CD4-positive, alpha-beta T cell (primary cell): ENCODE measurements around the gene C18orf32. TPM values are rescaled to one million over a fixed set of nuclear protein-coding genes. Genes with fewer than 3 reads are reported as not detected.
A peak's percentile ranks its signal among the peaks of the same experiment; 100 is the strongest.

ENCODE experiments used
- ATAC-seq: fragments of 200-7000 bp; cut with Tn5 transposase; one replicate; pipeline ENCODE4 v1.10.0; 2022; ENCODE audit warnings: mild to moderate bottlenecking; ENCODE audit not compliant: poor library complexity
- CTCF ChIA-PET: fragments of 350-600 bp; sonication (Branson Sonifier 250); formaldehyde crosslinking; loops from one replicate; lab custom pipeline; 2021; ENCODE audit warnings: antibody characterized with exemption, inconsistent platforms; lab: Charles Lee
- POLR2A ChIA-PET: fragments of 350-600 bp; sonication (Branson Sonifier 250); formaldehyde crosslinking; loops from one replicate; lab custom pipeline; 2021; ENCODE audit warnings: antibody characterized with exemption, inconsistent platforms; lab: Charles Lee
- DNase-seq, 14 experiments: peaks; one replicate each; pipeline ENCODE4 v3.0.0-alpha.2; 2013 to 2020; ENCODE audit warnings: mixed read lengths in 2 of 14
- H3K27ac ChIP-seq, 2 donors: one replicate each; pipeline versions ENCODE4 v1.5.1 to v1.7.0; 2013; ENCODE audit warnings: low read length in 2 of 2, low read depth in 1 of 2, mild to moderate bottlenecking in 1 of 2
- H3K27me3 ChIP-seq, 2 experiments: 1 replicate in 1 of 2; 2 replicates in 1 of 2; pipeline versions ENCODE4 v1.6.1 to v1.7.0; 2013; ENCODE audit warnings: low read length in 2 of 2, control low read depth in 1 of 2, mild to moderate bottlenecking in 1 of 2, moderate library complexity in 1 of 2; ENCODE audit not compliant: insufficient read depth in 2 of 2, control insufficient read depth in 1 of 2
- H3K36me3 ChIP-seq: one replicate; pipeline ENCODE4 v1.6.1; 2013; ENCODE audit warnings: low read length, control low read depth; ENCODE audit not compliant: insufficient read depth
- H3K4me1 ChIP-seq: one replicate; pipeline ENCODE4 v1.6.1; 2013; ENCODE audit warnings: low read length, control low read depth; ENCODE audit not compliant: insufficient read depth
- H3K4me3 ChIP-seq: one replicate; pipeline ENCODE4 v1.5.1; 2013; ENCODE audit warnings: mild to moderate bottlenecking, low read length, moderate library complexity
- H3K9me3 ChIP-seq, 2 experiments: 1 replicate in 1 of 2; 2 replicates in 1 of 2; pipeline versions ENCODE4 v1.6.1 to v1.7.0; 2013; ENCODE audit warnings: low read length in 2 of 2, mild to moderate bottlenecking in 2 of 2, control low read depth in 1 of 2, moderate library complexity in 1 of 2; ENCODE audit not compliant: control insufficient read depth in 1 of 2, insufficient read depth in 1 of 2
- H3K27ac Mint-ChIP-seq: one replicate; pipeline ENCODE4 v1.8.0; 2020; ENCODE audit warnings: mixed read lengths
- H3K27me3 Mint-ChIP-seq: one replicate; pipeline ENCODE4 v1.8.0; 2021; ENCODE audit warnings: mixed read lengths
- H3K36me3 Mint-ChIP-seq: one replicate; pipeline ENCODE4 v1.8.0; 2021; ENCODE audit warnings: low read depth, mixed read lengths
- H3K4me1 Mint-ChIP-seq: one replicate; pipeline ENCODE4 v1.8.0; 2021; ENCODE audit warnings: low read depth, mixed read lengths
- H3K4me3 Mint-ChIP-seq: one replicate; pipeline ENCODE4 v1.8.0; 2020; ENCODE audit warnings: mild to moderate bottlenecking, mixed read lengths
- H3K9me3 Mint-ChIP-seq: one replicate; pipeline ENCODE4 v1.8.0; 2020; ENCODE audit warnings: mixed read lengths
- intact Hi-C, 2 experiments: fragments of 100-400 bp; cut with DNase I in 1 of 2; cut with micrococcal nuclease in 1 of 2; formaldehyde crosslinking; loops; one replicate each; pipeline versions ENCODE4 v1.15.1 to v1.9.0; 2023 to 2025; cut with DNase I, micrococcal nuclease
- total RNA-seq, 174 experiments: library from RNA in 2 of 174; stranded (reverse) in 2 of 174; gene quantifications; one replicate each; pipeline ENCODE4 v1.2.3 and lab custom pipeline; 2021 to 2026
- TF ChIP-seq, protein P1 (sequence below): fragments of 200-600 bp; IDR thresholded peaks from one replicate; pipeline ENCODE4 v1.8.0; 2022; ENCODE audit warnings: antibody characterized with exemption, mild to moderate bottlenecking

C18orf32 gene
- total RNA-seq, 2 experiments from 2014 or later: 38.2 to 40.1 TPM

DNA sequence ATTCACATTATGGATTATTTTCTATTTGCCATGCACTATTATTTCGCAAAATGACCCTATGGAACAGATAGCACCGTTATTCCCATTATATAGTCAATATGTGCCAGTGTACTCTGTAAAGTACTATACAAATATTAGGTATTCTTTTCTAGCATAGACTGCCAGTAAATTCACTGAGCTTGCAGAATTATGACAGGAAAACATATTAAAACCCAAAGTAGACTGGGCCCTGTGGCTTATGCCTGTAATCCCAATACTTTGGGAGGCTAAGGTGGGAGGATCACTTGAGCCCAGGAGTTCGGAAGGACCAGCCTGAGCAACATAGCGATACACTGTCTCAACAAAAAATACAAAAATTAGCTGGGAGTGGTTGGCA lies 25.4 kb downstream of the C18orf32 start:
- H3K4me1 Mint-ChIP-seq: peaks cover 45% of the 10 kb centered on the region
- Histone ChIP-seq H3K27me3 (no peaks in the 10 kb centered on the region), H3K4me1 (peaks cover 23% of the 10 kb centered on the region), H3K4me3 (no peak overlapping the region), H3K9me3 (no peaks in the 10 kb centered on the region), H3K27ac (no peak overlapping the region), H3K36me3 (no peaks in the 10 kb centered on the region)
- CTCF ChIA-PET: interaction anchor here (2.6 kb wide), 1 partner anchor 10 kb away, joined by 9 read pairs; no protein-coding TSS in a partner anchor
- H3K9me3 Mint-ChIP-seq: no peaks in the 10 kb centered on the region
- intact Hi-C loops: loop anchor here in 1 of 2 experiments (2.0 kb wide), 1 partner anchor 25 kb away; the partner anchor contains the start of gene C18orf32
- no peaks in the 10 kb centered on the region for H3K36me3 Mint-ChIP-seq
- peak overlapping the region; percentile 95 for H3K4me3 Mint-ChIP-seq
- peak overlapping the region; percentile 51 for H3K27ac Mint-ChIP-seq
- peaks cover 3% of the 10 kb centered on the region for H3K27me3 Mint-ChIP-seq
- DNase-seq (no peak), ATAC-seq (no peak)
- TF ChIP-seq, protein P1, sequence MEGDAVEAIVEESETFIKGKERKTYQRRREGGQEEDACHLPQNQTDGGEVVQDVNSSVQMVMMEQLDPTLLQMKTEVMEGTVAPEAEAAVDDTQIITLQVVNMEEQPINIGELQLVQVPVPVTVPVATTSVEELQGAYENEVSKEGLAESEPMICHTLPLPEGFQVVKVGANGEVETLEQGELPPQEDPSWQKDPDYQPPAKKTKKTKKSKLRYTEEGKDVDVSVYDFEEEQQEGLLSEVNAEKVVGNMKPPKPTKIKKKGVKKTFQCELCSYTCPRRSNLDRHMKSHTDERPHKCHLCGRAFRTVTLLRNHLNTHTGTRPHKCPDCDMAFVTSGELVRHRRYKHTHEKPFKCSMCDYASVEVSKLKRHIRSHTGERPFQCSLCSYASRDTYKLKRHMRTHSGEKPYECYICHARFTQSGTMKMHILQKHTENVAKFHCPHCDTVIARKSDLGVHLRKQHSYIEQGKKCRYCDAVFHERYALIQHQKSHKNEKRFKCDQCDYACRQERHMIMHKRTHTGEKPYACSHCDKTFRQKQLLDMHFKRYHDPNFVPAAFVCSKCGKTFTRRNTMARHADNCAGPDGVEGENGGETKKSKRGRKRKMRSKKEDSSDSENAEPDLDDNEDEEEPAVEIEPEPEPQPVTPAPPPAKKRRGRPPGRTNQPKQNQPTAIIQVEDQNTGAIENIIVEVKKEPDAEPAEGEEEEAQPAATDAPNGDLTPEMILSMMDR: no peak
- POLR2A ChIA-PET: interaction anchor here (1.2 to 3.8 kb wide), 4 partner anchors 21 to 352 kb away, joined by 3 to 44 read pairs (median 5); partner anchors contain the start of genes ACAA2 and C18orf32

DNA sequence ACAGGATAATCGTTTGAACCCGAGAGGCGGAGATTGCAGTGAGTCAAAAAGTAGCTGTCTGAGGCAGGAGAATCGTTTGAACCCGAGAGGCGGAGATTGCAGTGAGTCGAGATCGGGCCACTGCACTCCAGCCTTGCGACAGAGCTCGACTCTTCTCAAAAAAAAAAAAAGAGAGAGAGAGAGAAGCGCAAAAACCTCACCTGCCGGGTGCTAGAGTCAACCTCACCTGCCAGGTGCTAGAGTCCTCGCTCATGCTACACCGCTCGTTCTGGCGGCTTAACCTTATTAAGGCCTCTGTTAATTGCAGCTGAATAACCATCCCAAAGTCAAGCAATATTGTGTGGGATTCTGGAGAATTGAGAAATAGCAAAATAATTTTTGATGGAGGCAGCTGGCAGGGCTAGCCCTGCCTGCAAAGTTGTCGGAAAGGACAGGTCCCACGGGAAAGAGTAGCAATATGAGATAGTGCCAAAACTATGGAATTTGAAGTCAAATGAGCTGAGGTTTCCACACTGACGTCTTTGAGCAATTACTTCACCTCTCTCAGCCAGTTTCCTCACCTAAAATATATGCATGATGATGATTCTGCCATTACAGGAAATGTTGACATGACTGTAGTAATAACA lies 25.9 kb downstream of the C18orf32 start:
- peak in 2 of 14 experiments; percentile 2 to 6 for DNase-seq
- ChIA-PET CTCF (interaction anchor here (1.0 to 2.6 kb wide), 3 partner anchors 10 to 29 kb away, joined by 3 to 9 read pairs (median 4); no protein-coding TSS in a partner anchor), POLR2A (interaction anchor here (0.5 to 3.8 kb wide), 6 partner anchors 10 to 353 kb away, joined by 3 to 44 read pairs (median 3); partner anchors contain the start of genes ACAA2 and C18orf32)
- H3K4me3 Mint-ChIP-seq: peak overlapping the region; percentile 95
- no peaks in the 10 kb centered on the region for H3K36me3 Mint-ChIP-seq
- peaks cover 3% of the 10 kb centered on the region for H3K27me3 Mint-ChIP-seq
- TF ChIP-seq, protein P1: no peak
- peak overlapping the region in 1 of 2 donors; percentile 34 for H3K27ac ChIP-seq
- peaks cover 23% of the 10 kb centered on the region for H3K4me1 ChIP-seq
- H3K9me3 ChIP-seq: no peaks in the 10 kb centered on the region
- H3K4me3 ChIP-seq: peak overlapping the region; percentile 76
- H3K27me3 ChIP-seq: no peaks in the 10 kb centered on the region
- peak overlapping the region; percentile 87 for H3K27ac Mint-ChIP-seq
- intact Hi-C loops: loop anchor here (1.0 to 2.0 kb wide), 3 partner anchors 26 to 31 kb away; partner anchors contain the start of genes C18orf32 (in 2 of the 2) and RPL17 (in 1 of the 2)
- no peaks in the 10 kb centered on the region for H3K9me3 Mint-ChIP-seq
- peaks cover 50% of the 10 kb centered on the region for H3K4me1 Mint-ChIP-seq
- no peaks in the 10 kb centered on the region for H3K36me3 ChIP-seq
- peak; percentile 24 for ATAC-seq

DNA sequence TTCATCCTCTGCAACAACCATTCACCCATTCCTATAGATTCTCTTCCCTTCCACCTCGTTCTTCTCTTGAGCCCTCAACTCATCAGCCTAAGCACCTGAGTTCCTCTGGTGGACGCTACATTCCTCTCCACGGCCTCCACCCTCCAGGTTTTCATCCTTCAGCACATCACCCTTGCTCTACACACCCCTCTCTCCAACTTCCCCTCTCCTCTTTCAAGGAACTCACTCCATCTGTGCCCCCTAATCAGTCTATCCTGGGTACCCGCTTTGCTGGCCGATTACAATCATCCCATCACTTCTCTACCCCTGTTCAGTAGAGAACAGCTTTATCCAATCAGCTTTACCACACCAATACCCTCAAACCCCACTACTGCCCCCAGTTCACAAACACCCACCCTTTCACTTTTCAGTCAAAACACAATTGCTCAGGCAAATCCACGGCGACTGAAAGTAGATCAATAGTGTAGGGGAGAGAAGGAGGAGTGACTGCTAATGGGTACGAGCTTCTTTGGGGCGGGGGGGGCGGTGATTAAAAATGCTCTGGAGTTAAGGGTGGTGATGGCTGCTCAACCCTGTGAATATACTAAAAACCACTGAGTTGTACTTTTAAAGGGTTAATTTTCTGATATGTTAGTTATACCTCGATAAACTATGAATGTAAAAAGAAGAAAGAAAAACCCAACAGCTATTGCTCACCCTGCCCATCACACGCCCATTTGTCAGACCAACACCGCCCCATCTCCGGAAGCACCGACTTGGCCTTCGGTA lies 27.4 kb downstream of the C18orf32 start:
- peaks cover 8% of the 10 kb centered on the region for H3K36me3 Mint-ChIP-seq
- POLR2A ChIA-PET: interaction anchor here (1.5 to 3.8 kb wide), 2 partner anchors 12 to 27 kb away, joined by 3 to 44 read pairs; partner anchors contain the start of gene C18orf32
- intact Hi-C loops: loop anchor here (1.0 to 10.0 kb wide), 4 partner anchors 27 to 515 kb away; partner anchors contain the start of genes C18orf32 (in 2 of the 2) and RPL17 (in 1 of the 2)

More for the DNA sequence above, 27.4 kb downstream of the C18orf32 start:
- peak overlapping the region; percentile 76 for H3K4me3 ChIP-seq
- TF ChIP-seq, protein P1: no peak
- no peaks in the 10 kb centered on the region for H3K9me3 ChIP-seq
- CTCF ChIA-PET: interaction anchor here (0.5 to 2.6 kb wide), 6 partner anchors 8 to 194 kb away, joined by 3 to 9 read pairs (median 4); no protein-coding TSS in a partner anchor
- H3K4me1 ChIP-seq: peaks cover 23% of the 10 kb centered on the region
- Mint-ChIP-seq H3K4me3 (peak overlapping the region; percentile 95), H3K9me3 (no peaks in the 10 kb centered on the region), H3K4me1 (peaks cover 58% of the 10 kb centered on the region), H3K27ac (peak overlapping the region; percentile 87), H3K27me3 (no peaks in the 10 kb centered on the region)
- ATAC-seq: peak; percentile 9
- peak in 9 of 14 experiments; percentile 4 to 63 (median 13) for DNase-seq
- no peaks in the 10 kb centered on the region for H3K27me3 ChIP-seq
- H3K27ac ChIP-seq: peak overlapping the region in 1 of 2 donors; percentile 54
- H3K36me3 ChIP-seq: no peaks in the 10 kb centered on the region
